Fibroblast of mammary gland (primary cell): ENCODE measurements around the gene ADAMTS3.

Experiments used
- DNase-seq: peaks from one replicate; pipeline ENCODE4 v3.0.0-alpha.2; 2010; ENCODE audit warnings: low read depth
- H3K4me3 ChIP-seq: 2 replicates; pipeline ENCODE4 v1.5.1; 2011; ENCODE audit warnings: low read depth, mild to moderate bottlenecking, low read length, moderate library complexity; ENCODE audit not compliant: control insufficient read depth
- TF ChIP-seq, protein P1 (sequence below): conservative IDR thresholded peaks from 2 replicates; pipeline ENCODE4 v1.5.1; 2011; ENCODE audit warnings: low read depth, low read length, inconsistent platforms; ENCODE audit not compliant: control insufficient read depth, insufficient read depth

ADAMTS3 gene

DNA sequence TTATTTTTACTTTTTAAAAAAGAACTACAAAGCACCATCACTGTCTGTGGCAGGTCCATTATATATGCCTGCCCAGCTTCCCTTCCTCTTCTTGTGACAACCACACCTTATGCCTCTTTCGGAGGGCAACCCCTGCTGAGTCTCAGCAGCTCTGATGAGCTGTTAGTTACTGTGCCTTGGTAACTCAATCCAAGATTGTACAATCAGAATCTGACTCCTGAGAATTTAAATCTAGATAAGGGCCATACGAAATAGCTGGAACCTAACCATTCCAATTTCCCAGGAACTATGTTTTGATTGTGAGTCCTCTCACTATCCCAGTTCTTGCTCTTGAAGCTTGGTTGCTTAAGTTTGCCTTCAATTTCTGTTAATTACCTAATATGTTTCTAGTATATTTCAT is 61.9 kb downstream of the ADAMTS3 start:
- DNase-seq: no peak
- H3K4me3 ChIP-seq: no peak overlapping the region
- TF ChIP-seq, protein P1, sequence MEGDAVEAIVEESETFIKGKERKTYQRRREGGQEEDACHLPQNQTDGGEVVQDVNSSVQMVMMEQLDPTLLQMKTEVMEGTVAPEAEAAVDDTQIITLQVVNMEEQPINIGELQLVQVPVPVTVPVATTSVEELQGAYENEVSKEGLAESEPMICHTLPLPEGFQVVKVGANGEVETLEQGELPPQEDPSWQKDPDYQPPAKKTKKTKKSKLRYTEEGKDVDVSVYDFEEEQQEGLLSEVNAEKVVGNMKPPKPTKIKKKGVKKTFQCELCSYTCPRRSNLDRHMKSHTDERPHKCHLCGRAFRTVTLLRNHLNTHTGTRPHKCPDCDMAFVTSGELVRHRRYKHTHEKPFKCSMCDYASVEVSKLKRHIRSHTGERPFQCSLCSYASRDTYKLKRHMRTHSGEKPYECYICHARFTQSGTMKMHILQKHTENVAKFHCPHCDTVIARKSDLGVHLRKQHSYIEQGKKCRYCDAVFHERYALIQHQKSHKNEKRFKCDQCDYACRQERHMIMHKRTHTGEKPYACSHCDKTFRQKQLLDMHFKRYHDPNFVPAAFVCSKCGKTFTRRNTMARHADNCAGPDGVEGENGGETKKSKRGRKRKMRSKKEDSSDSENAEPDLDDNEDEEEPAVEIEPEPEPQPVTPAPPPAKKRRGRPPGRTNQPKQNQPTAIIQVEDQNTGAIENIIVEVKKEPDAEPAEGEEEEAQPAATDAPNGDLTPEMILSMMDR: no peak

DNA sequence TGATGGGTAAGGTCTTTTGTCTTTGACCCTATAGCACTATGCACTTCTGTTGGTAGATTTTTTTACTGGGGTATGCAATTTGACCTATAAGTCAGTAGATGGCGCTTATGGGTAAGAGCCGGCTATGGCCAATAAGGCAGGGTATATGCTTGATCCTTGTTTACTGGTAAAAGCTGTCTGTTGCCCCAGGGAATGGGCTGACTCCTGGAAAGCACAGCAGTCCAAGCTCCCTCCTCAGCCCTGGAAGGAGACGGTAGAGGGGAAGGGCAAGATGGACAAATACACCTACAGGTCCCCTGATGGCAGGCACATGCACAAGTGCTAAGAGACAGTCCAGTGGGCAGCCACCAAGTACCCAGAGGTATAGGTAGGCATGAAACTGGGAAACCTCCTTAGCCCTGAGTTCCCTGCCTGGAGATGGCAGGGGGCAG is 63.7 kb downstream of the ADAMTS3 start:
- TF ChIP-seq, protein P1: peak; percentile 92
- no peak overlapping the region for H3K4me3 ChIP-seq
- peak; percentile 69 for DNase-seq

DNA sequence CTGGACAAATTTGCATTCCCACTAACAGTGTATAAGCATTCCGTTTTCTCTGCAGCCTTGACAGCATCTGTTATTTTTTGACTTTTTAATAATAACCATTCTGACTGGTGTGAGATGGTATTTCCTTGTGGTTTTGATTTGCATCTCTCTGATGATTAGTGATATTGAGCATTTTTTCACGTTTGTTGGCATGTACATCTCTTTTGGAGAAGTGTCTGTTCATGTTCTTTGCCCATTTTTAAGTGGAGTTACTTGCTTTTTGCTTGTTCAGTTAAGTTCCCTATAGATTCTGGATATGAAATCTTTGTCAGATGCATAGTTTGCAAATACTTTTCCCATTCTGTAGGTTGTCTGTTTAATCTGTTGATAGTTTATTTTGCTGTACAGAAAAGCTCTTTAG is 68.8 kb downstream of the ADAMTS3 start:
- no peak for DNase-seq
- H3K4me3 ChIP-seq: no peak overlapping the region
- TF ChIP-seq, protein P1: no peak

DNA sequence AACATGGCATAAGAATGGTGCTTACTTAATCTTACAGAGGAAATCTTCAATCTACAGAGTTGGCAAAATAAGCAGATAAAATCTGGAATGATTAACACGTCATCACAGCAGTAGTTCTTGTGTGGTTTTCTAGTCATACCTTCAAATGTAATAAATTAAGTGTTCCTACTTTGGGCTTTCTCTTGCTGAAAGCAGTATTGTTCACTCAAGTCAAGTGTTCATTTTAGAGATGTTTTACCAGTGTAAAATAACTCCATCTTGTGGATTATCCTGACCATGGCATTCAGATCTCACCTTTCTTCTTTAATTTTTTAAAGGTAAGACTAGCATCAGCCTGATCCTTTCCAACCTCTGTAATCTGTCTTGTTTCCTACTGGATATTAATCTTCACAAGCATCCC is 72.9 kb downstream of the ADAMTS3 start:
- TF ChIP-seq, protein P1: peak; percentile 21
- peak; percentile 40 for DNase-seq
- no peak overlapping the region for H3K4me3 ChIP-seq

DNA sequence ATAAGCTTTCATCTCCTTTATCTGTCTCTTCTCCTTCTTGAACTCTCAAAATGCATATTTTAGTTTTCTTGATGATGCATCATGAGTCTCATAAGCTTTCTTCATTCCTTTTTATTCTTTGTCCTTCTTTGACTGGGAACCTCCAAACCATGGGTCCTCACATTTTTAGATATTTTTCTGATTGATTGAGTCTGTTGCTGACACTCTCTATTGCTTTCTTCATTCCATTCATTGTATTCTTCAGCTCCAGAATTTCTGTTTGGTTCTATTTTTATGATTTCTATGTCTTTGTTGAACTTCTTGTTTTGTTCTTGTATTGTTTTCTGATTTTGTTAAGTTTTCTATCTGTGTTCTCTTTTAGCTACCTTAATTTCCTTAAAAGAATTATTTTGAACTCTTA is 74.9 kb downstream of the ADAMTS3 start:
- no peak overlapping the region for H3K4me3 ChIP-seq
- TF ChIP-seq, protein P1: no peak
- no peak for DNase-seq

DNA sequence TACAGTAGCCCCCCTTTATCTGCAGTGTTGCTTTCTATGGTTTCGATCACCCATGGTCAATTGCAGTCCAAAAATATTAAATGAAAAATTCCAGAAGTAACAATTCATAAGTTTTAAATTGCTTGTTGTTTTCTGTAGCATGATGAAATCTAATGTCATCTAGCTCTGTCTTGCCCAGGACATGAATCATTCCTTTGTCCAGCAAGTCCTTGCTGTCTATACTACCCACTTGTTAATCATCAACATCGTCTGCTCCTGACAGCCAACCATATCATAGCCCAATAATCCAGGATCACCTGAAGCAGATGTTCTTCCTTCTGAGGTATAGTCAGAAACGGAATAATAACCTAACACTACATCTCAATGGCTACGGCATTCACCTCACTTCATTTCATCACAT is 79.8 kb downstream of the ADAMTS3 start:
- DNase-seq: peak; percentile 42
- no peak overlapping the region for H3K4me3 ChIP-seq
- TF ChIP-seq, protein P1: no peak

DNA sequence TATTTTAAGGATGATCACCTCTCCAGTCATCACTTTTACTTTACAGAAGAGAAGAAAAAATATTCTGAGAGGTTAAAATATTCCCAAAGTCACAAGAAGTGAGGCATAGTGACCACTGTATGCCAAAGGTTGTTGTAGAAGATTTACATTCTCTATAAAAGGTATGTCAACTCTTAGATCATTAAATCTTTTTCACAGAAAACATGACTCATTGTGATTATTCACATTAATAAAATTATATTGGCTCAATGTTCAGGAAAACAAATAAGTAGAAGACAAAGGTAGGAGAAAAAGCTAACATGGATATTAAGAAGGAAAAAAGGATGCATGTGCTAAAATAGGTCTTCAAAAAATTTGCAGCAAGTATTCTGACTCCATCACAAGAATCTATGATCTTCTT is 82.0 kb downstream of the ADAMTS3 start:
- DNase-seq: no peak
- TF ChIP-seq, protein P1: no peak

More for the DNA sequence above, 82.0 kb downstream of the ADAMTS3 start:
- no peak overlapping the region for H3K4me3 ChIP-seq
